Aortic smooth muscle cell (primary cell): Measurements from ENCODE around the gene C1QTNF6. TPM values are rescaled to one million over a fixed set of nuclear protein-coding genes. Genes with fewer than 3 reads are reported as not detected.

Experiments
- total RNA-seq: library from RNA; depleted of rRNA; stranded (reverse); fragments of >200 nt; gene quantifications from 2 replicates; pipeline ENCODE4 v1.2.3, GENCODE V29; 2014

C1QTNF6 gene
- total RNA-seq, result 4.6 and 5.7 TPM in 2 replicates

GRCh38 chr22:37187891-37188761, at the start of gene C1QTNF6:
Gene C1QTNF6, minus strand, starts transcription at chr22:37188247. Its CDS starts 34 bp downstream, at chr22:37188213.

GRCh38 chr22:37212174-37212906, 24.3 kb upstream of the C1QTNF6 start, which contains the start of gene SSTR3:
Gene SSTR3, minus strand, starts transcription at chr22:37212477. Its CDS starts 4,674 bp downstream, at chr22:37207803.

Other genes starting within 250 kb of the C1QTNF6 start
- gene TST, start 168.8 kb downstream of the C1QTNF6 start, total RNA-seq, result 18.0 and 21.0 TPM in 2 replicates
- 37.8 and 38.7 TPM in 2 replicates for gene MPST, start 168.5 kb downstream of the C1QTNF6 start, total RNA-seq
- 22.1 and 30.0 TPM in 2 replicates for gene KCTD17, start 136.5 kb downstream of the C1QTNF6 start, total RNA-seq
- not detected in 2 replicates for gene TMPRSS6, start 78.5 kb downstream of the C1QTNF6 start, total RNA-seq
- under 0.01 and 0.19 TPM in 2 replicates for gene IL2RB, start 38.3 kb downstream of the C1QTNF6 start, total RNA-seq
- not detected in 2 replicates for gene SSTR3, start 24.2 kb upstream of the C1QTNF6 start, total RNA-seq
- gene RAC2, start 56.0 kb upstream of the C1QTNF6 start, total RNA-seq, result 3.0 and 4.4 TPM in 2 replicates
- gene CYTH4, start 94.3 kb upstream of the C1QTNF6 start, total RNA-seq, result 0.06 and 0.40 TPM in 2 replicates
- not detected in 2 replicates for gene ELFN2, start 239.2 kb upstream of the C1QTNF6 start, total RNA-seq